Loucy (cell line): ENCODE results near the gene FLCN.

Experiments
- CTCF ChIP-seq: fragments of 200-600 bp; sonication (generic); conservative IDR thresholded peaks from 2 replicates; pipeline ENCODE4 v1.5.1; 2014; ENCODE audit warnings: mild to moderate bottlenecking, antibody characterized with exemption, low read length
- EZH2phosphoT487 ChIP-seq: fragments of 200-600 bp; IDR thresholded peaks from 2 replicates; pipeline ENCODE4 v1.6.1; 2018; ENCODE audit warnings: antibody characterized with exemption, mild to moderate bottlenecking, moderate library complexity, borderline replicate concordance

- TF ChIP-seq CTCF (no peak), EZH2phosphoT487 (no peak)
Measured at GRCh38 chr17:17179371-17179827, 57.6 kb downstream of the FLCN start.
